GM21447 (cell line): Measurements from ENCODE around the gene KLLN.
A peak's percentile ranks its signal among the peaks of the same experiment; 100 is the strongest.
"Not testable (repeated sequence)": the region's sequence is repeated elsewhere in the genome, so short reads cannot be mapped to it uniquely, and the experiment has no call there.

Source experiments
- ATAC-seq: cut with Tn5 transposase; IDR thresholded peaks from one replicate; pipeline ENCODE4 v1.9.1; 2021; ENCODE audit not compliant: unreplicated experiment

KLLN gene

GRCh38 chr10:87863053-87863943 is at the start of gene KLLN, which contains the start of gene PTEN:
KLLN (minus strand) TSS chr10:87863533; CDS start chr10:87862487, 1,046 bp downstream.
PTEN (plus strand) TSS chr10:87863625; CDS start chr10:87864470, 845 bp downstream.
- peak; percentile 32 for ATAC-seq

GRCh38 chr10:87903396-87903795 is 40.1 kb upstream of the KLLN start:
- ATAC-seq: not testable (repeated sequence)

GRCh38 chr10:87897957-87898356 is 34.6 kb upstream of the KLLN start:
- ATAC-seq: not testable (repeated sequence)

- ATAC-seq: no peak
Observed at GRCh38 chr10:87896216-87896615, 32.9 kb upstream of the KLLN start.

- no peak for ATAC-seq
Observed at GRCh38 chr10:87895430-87895829, 32.1 kb upstream of the KLLN start.

GRCh38 chr10:87887548-87888289 is 24.4 kb upstream of the KLLN start:
- no peak for ATAC-seq

- ATAC-seq: no peak
Observed at GRCh38 chr10:87887146-87887545, 23.8 kb upstream of the KLLN start.

- ATAC-seq: no peak
Observed at GRCh38 chr10:87886635-87887034, 23.3 kb upstream of the KLLN start.

GRCh38 chr10:87882555-87883294 is 19.4 kb upstream of the KLLN start:
- ATAC-seq: no peak

GRCh38 chr10:87881373-87882059 is 18.2 kb upstream of the KLLN start:
- ATAC-seq: not testable (repeated sequence)

- ATAC-seq: no peak
Observed at GRCh38 chr10:87880336-87880735, 17.0 kb upstream of the KLLN start.

- no peak for ATAC-seq
Observed at GRCh38 chr10:87878664-87879459, 15.5 kb upstream of the KLLN start.

- ATAC-seq: no peak
Observed at GRCh38 chr10:87875929-87876571, 12.7 kb upstream of the KLLN start.

GRCh38 chr10:87873656-87874055 is 10.3 kb upstream of the KLLN start:
- ATAC-seq: no peak

- ATAC-seq: no peak
Observed at GRCh38 chr10:87872828-87873227, 9.5 kb upstream of the KLLN start.

- no peak for ATAC-seq
Observed at GRCh38 chr10:87869773-87870551, 6.6 kb upstream of the KLLN start.

GRCh38 chr10:87869139-87869538 is 5.8 kb upstream of the KLLN start:
- not testable (repeated sequence) for ATAC-seq

- no peak for ATAC-seq
Observed at GRCh38 chr10:87868277-87868676, 4.9 kb upstream of the KLLN start.

GRCh38 chr10:87867453-87867852 is 4.1 kb upstream of the KLLN start:
- no peak for ATAC-seq
